GM19043 (cell line): Measurements from ENCODE around the gene SMCO4.
"Not testable (repeated sequence)": the region's sequence is repeated elsewhere in the genome, so short reads cannot be mapped to it uniquely, and the experiment has no call there.

Source experiments
- ATAC-seq: cut with Tn5 transposase; IDR thresholded peaks from one replicate; pipeline ENCODE4 v1.9.1; 2021; ENCODE audit warnings: low read depth; ENCODE audit not compliant: unreplicated experiment

The SMCO4 gene

DNA sequence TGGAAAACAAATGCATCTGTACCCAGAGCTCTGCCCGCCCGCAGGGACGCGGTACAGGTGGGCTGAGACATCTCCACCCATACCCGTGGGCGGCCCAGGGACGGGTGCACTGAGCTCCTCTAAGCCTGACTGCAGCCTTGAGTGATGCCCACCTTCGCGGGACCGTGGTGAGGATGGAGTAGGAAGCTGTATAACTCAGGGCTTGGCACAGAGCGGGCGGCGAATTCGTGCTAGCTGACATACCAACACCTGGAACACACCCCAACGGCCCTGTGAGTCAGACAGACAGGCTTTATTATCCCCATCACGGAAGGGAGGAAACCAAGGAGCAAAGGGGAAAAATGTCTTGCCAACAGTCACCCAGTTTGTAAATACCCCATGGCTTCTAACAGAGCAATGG, 61.9 kb downstream of the SMCO4 start:
- ATAC-seq, result no peak

DNA sequence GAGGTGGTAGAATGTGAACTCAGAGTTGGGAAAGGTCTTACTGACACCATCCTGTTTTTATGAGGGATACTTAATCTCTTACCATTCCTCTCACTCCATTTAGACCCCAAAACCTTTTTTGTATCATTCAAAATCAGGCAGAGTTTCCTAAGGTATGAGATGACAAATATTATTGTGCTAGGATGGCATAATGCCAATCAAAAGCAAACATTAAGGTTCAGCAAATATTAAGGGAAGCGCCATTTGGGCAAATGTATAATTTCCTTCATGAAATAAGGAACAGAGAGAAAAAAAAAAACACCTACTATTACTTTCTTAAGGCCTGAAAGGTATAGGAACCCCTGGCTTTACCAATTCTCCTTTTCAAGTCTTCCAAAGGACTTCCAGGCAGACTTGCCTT, 62.4 kb downstream of the SMCO4 start:
- no peak for ATAC-seq

DNA sequence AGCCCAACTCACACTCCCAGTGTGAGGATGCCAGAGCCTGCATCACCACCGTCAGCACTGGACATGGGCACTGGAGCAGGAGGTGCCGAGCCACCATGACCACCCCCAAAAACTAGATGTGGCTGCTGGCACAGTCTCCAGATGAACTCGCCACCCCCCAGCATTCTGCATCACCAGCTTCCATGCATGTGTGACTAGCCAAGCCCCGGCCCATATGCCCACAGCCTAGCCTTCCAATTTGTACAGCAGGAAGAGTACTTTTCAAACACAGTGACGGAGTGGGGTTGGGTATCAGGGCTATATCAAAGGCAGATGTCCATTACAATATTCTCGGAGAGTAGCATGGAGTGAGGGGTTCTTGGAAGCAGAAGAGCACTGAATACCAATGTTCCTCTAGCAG, 62.9 kb downstream of the SMCO4 start:
- ATAC-seq, result no peak

- ATAC-seq, result no peak
These were observed 64.3 kb downstream of the SMCO4 start for GRCh38 chr11:93478841-93479240.

DNA sequence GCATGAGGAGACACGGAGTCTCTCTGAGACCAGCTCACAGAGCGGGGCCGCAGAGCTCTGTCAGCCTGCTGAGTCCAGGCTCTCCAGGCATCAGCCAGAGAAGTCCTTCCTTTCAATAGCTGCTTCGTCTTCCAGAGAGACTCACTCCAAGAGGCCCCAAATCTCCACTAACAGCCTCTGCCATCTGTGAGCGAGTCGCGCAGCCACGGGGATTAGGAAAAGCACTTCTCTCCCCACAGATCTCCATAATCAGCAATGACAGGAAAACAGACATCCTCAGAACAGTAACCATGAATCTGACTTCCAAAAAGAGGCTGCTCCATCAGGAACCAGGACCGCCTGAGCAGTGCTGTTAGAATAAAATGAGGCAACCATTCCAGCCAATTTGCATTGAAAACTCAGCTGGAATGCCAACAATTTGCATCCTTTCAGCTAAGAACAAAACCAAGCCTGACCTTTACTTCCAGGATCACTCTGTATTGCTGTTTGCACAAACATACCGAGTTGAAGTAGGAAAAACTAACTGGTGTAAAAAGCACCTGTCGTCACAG, 65.4 kb downstream of the SMCO4 start:
- no peak for ATAC-seq

DNA sequence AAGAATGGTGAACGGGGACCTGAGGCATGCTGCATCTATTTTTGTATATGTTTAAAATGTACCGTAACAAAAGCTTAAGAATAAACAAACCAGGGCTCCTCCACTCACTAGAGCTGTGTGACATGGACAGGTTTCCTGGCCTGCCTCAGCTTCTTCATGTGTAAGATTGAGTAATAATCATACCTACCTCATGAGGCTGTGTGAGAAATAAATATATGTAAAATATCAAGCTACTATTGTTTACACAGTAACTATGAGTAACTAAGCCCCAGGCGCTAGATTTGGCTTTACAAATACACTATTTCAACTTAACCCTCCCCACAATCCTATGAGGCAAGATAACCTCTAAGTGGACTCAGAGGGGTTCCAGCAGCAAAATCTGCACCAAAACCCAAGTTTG, 66.4 kb downstream of the SMCO4 start:
- no peak for ATAC-seq

DNA sequence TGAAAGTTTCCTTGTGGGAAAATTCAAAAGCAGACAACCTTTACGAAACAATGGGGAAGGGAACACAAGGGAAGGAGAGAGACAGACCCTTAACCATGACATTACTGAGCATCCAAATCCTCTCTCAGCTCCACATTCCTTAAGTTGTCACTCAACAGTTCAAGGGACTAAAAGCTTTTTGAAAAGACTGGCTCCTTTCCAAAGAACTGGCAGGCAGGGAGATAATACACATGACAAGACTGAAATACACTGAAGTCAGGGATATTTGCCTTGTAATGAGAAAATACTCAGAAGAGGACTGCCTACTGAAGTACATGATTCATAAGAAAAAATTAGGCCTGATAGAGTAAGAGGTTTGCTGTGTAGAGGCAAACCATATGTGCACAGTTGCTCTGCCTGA, 69.1 kb downstream of the SMCO4 start:
- ATAC-seq, result no peak

DNA sequence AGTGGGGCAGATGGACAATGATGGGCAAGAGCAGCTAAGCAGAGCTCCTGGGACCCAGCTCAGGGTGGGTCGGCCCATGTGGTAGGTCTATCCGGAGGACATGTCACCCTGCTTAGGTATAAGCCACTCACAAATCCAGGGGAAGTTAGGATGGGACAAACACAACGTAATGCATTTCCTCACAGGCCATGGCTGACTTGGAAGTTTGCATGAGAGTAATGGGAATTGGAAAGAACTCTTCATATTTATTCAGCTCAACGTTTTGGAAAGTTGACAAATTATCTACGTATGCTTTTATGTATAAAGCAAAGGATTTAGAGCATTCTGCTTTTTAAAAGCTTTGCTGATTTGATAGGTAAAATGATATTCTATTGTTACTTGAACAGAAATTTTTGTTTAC, 74.9 kb downstream of the SMCO4 start:
- no peak for ATAC-seq

DNA sequence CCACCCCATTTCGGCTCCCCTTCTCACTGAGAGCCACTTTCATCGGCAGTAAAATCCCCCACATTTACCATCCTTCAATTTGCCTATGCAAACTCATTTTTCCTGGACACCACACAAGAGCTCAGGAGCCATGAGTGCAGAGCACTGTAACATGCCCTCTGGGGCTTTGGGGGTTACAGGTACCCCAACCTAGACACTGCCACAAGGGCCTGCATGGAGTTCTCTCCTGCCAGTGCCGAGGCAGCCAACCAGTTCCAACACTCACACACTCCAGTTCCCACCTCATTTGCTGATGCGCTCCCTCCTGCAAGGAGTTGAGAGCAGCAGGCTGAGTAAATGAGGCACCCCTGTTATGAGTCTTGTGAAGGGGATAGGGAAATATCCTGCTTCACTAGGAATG, 76.1 kb downstream of the SMCO4 start:
- no peak for ATAC-seq

GRCh38 chr11:93464927-93465540, 78.2 kb downstream of the SMCO4 start:
- ATAC-seq, result no peak

DNA sequence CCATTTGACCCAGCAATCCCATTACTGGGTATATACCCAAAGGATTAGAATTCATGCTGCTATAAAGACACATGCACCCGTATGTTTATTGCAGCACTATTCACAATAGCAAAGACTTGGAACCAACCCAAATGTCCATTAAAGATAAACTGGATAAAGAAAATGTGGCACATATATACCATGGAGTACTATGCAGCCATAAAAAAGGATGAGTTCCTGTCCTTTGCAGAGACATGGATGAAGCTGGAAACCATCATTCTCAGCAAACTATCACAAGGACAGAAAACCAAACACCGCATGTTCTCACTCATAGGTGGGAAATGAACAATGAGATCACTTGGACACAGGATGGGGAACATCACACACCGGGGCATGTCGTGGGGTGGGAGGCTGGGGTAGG, 79.5 kb downstream of the SMCO4 start:
- ATAC-seq, result not testable (repeated sequence)

GRCh38 chr11:93458286-93458685, 84.9 kb downstream of the SMCO4 start:
- ATAC-seq, result no peak

- ATAC-seq, result no peak
These were observed 98.5 kb downstream of the SMCO4 start for GRCh38 chr11:93444617-93445073.

- not testable (repeated sequence) for ATAC-seq
These were observed 100.0 kb downstream of the SMCO4 start for GRCh38 chr11:93443232-93443631.

GRCh38 chr11:93432247-93432646, 110.9 kb downstream of the SMCO4 start:
- ATAC-seq, result no peak
